Measurements from ENCODE around the gene PLCB1.
"Not testable (repeated sequence)": the region's sequence is repeated elsewhere in the genome, so short reads cannot be mapped to it uniquely, and the experiment has no call there.

The PLCB1 gene

DNA sequence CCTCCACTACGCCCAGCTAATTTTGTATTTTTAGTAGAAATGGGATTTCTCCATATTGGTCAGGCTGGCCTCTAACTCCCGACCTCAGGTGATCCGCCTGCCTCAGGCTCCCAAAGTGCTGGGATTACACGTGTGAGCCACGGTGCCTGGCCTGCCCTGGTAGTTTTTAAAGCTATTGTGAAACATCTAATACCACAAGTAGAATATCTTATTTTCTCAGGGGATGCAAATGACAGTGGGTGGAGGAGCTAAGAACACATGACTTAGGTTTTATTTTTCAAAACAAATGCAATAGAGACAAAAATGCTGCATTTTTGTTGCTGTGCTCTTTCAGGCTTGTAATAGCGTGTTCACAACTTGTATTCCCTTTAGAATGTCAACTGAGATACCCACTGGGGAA lies 671.9 kb downstream of the PLCB1 start:
- DNase-seq: no peak

DNA sequence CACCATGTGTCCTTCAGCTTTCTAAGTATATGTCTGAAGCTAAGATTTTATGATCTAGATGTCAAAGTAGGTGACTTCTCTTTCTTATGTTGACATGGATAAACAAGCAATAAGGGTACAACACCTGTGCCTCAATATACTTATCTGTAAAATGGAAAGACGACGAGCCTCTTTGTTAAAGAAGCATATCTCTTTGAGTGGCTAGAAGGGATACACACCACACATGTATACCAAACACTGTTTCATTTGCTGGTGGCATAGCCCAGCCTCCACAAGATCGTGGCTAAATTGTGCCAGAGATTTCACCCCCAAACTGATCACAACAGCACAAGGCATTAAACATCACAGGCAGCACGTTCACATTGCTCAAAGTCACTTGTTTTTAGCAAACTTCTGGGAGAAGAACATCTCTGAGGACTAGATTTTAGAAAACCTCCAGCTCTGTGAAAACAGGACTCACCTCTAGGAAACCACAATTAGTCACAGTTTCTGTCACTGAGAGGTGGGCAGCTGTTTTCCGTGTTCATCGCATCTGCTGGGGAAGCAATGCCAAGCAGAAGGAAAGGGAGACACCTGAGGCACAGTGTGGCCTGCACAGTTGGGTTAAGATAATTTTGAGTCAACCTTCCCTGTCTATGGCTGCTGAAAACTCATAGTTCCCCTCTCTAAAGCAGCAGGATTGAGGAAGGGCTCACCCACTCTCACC lies 673.8 kb downstream of the PLCB1 start:
- DNase-seq: no peak

DNA sequence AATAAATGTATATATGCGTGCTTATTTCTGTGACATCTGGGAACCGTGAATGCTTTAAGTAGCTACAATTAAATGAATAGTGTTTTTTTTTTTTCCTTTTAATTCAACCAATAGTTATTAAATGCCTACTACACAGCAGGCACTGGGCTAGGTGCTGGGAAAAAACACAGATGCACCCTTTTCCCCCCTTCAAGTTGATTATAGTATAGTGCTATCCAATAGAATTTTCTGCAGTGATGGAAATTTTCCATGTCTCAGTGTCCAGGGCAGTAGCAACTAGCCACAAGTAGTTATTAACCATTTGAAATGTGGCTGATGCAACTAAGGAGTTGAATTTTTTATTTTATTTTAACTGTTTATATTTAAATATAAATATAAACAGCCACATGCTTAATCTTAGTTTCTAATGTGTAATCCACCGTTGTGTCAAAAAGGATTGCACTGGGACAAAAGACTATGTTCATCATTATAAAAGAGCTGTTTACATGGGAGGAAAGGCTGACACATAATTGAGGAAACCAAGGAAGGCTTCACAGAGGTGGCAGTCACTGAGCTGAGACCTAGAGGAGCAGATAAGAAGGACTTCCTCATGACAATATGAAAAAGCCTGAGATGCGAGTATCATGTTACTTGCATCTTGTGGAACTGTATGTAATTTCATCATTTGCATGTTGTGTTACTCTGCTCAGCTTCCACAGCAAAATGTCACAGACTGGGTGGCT lies 675.6 kb downstream of the PLCB1 start:
- no peak for DNase-seq

DNA sequence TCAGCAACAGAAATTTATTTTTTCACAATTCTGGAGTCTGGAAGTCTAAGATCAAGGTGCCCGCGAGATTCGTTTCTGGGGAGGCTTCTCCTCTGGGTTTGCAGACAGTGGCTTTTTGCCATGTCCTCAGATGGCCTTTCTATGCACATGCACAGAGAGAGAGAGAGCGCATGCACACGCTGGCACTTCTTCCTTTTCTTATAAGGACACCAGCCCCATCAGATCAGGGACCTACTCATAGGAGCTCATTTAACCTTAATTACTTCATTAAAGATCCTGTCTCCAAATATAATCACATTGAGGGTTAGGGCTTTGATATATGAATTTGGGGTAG lies 676.1 kb downstream of the PLCB1 start:
- DNase-seq: no peak

DNA sequence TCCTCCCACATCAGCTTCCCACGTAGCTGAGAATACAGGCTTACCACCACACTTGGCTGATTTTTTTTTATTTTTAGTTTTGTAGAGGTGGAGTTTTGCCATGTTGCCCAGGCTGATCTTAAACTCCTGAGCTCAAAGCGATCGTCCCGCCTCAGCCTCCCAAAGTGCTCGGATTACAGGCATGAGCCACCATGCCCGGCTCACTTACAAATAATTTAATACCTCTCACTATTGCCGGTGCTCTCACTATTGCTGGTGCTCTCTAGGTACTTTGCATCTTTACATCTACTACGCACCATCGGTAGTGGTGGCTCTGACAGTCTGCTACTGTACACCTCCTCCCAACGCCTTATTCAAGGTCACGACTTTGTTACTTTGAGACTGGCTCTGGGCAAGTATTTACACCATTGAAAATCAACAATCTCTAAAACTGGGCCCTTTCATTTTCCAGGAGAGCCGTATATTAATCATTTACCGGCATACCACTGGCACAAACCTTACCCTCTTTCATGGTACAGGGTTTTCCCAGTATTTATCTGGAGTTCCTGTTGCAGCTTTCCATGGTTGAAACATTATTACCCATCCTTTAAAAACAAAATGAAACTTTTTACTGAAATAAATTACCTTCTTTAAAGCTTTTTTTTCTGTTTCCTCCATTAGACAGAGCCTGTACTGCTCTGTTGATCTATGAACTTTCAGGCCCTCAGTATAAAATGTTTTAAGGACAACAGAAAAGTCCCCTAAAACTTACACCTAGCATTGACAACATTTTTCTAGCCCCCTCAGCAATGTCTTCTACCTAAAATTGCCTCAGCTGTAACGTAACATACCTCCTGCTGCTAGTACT lies 677.3 kb downstream of the PLCB1 start:
- no peak for DNase-seq

DNA sequence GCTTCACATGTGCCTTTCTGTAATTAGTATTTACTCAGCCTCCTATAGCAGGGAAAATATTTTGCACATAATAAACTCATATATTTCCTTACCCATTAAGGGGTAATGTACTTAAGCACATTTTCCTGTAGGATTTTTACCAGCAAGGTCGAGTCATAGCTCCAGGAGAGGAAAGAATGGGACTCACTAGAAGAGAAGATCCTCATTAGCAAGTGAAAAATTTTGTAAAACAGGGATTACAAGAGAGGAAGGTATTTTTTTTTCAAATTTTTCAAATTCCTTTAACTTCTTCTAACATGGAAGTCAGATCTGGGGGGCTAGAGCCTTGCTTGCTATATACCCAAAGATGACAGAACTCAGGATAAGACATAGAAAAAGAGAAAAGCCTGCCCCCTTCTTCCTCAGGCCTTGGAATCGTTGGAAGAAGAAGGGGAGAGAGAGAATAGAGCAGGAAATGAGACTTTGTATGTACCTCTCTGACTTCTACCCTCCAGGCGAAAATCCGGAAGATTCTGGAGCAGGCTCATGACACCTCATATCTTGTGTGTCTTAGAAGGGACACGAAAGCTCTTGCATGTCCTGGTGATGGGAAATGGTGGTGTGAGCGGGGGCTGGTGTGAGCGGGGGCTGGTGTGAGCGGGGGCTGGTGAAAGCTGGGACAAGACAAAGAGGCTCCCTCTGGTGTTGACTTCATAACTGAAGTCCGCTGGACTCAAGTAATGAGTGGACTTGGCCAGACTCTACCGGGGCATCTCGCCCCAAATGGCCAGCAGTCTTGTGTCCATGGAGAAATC lies 679.9 kb downstream of the PLCB1 start:
- no peak for DNase-seq

DNA sequence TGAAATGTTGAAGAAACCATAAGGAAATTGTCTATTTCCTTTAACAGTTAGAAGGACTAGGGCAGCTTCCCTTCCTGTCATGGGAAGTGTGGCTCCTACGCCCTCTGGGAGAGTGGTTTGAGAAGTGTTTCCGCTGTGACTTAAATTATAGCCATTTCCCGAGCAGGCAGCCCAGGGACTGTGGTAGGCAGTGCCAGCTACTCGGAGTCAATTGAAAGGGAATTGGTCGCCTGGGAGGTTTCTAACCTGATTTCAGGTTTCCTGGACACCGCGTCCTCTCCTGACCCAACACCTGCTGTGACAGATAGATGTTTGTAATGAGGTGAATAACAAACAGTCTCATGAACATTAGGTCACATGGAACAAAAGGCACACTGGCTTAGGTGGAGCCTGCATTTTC lies 680.8 kb downstream of the PLCB1 start:
- no peak for DNase-seq

DNA sequence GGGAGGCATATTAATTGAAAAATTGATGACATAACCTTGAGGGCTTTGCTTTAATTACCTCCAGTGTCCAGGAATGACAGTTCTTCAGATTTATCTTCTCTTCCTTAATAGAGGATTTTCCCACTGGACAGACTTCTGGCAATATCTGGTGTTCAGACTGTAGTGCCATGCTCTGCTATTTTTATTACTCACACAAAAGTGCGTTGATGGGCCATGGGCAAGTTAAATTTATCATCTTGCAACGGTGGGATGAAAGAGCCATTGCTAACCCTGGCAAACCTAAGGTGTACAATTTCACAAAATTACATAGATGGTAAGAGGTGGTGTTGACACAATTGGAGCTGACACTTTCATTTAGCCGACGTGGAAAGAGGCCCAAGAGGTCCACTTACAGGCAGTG lies 683.1 kb downstream of the PLCB1 start:
- DNase-seq: no peak

DNA sequence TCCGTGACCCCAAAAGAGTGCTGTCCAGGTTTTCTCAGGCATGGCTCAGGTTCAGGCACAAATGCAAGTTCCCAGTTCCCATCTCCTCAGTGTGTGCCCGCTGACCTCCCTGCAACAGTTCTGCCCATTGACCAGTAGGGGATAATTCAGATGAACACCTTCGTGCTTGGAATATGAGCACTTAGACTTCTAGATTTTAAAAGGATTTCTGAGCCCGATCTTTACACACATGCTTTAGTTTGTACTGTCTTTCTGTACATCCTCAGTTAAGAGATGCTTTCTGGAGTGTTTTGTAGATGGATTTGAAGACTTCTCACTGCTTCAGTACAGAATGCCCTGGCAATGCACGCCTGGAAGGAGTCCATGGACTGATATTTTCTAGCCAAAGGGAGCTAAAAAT lies 697.2 kb downstream of the PLCB1 start:
- no peak for DNase-seq

DNA sequence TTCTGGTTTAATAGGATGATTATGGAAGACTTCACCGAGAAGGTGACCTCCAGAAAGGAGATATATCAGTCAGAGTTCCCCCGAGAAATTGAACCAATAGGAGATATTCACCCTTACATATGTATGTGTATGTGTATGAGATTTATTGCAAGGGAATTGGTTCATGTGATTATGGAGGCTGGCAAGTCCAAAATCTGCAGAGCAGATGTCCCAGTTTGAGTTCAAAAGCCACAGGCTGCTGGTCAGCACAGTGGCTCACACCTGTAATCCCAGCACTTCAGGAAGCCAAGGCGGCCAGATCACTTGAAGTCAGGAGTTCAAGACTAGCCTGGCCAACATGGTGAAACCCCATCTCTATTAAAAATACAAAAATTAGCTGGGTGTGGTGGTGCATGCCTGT lies 702.2 kb downstream of the PLCB1 start:
- not testable (repeated sequence) for DNase-seq

DNA sequence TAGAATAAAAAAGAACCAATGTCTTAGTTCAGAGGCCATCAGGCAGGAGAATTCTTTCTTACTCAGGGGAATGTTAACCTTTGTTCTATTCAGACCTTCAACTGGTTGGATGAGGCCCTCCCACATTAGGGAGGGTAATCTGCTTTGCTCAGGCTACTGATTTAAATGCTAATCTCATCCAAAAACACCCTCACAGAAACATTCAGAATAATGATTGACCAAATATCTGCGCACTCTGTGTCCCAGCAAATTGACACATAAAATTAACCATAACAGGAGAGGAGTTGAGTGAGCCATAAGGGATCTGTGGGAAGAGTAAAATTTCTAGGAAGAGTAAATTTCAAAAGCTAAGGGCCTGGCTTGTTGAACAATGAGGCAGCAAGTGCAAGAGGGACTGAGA lies 702.8 kb downstream of the PLCB1 start:
- DNase-seq: no peak

DNA sequence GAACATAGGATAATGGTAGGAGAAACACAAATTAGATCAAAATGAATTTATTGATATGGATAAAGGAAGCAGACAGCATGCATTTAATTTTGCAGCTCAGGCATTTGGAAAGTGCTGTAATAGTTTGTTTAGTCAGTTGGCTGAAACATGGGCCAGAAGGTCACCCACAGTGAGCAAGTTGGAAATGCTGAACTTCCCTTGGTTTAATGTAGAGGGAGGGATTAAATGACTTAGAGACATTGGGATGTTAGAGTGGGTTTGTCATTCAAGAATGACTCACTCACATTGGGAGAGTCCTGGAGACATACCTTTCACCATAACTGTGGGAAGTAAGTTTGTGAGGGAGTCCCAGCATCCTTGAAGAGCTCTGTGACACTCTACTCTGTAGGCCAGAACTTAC lies 705.3 kb downstream of the PLCB1 start:
- DNase-seq: no peak

DNA sequence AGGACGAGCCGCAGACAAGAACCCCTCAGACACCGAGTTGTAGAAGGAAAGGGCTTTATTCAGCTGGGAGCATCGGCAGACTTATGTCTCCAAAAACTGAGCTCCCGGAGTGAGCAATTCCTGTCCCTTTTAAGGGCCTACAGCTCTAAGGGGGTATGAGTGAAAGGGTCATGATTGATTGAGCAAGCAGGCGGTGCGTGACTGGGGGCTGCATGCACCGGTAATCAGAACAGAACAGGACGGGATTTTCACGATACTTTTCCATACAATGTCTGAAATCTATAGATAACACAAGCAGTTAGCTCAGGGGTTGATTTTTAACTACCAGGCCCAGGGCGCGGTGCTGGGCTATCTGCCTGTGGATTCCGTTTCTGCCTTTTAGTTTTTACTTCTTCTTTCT lies 710.5 kb downstream of the PLCB1 start:
- DNase-seq: no peak

DNA sequence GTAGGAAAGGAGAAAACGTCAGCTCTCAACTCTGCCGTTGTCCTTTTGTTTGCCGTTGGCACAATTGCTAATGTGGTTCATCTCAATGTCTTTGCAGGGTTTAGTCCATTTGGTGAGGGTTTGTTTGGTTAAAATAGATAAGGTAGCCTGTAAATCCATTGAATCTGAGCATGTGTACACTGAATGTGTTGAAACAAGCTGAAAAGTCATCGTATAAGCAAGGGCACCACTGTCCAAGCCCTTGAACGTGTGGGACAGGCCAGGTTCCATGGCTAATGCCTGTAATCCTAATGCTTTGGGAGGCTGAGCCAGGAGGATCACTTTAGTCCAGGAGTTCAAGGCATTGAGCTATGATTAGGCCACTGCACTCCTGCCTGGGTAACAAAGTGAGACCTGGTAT lies 712.1 kb downstream of the PLCB1 start:
- no peak for DNase-seq

DNA sequence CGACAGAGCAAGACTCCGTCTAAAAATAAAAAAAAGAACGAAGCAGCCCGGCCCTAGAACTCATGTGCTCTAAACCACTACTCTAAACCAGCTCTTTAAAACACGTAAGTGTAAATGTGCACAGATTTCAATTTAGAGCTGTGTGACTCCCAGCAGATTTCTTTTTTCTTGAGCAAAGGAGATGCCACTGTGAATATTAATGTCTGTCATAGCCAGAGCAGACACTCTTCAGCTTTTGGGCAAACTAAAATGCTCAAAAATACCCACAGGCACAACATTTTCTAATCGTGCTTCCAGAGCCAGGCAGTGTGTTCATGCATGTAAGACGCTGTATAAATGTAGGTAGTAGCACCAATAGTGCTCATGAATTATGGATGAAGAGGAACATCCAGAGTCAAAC lies 717.9 kb downstream of the PLCB1 start:
- no peak for DNase-seq

DNA sequence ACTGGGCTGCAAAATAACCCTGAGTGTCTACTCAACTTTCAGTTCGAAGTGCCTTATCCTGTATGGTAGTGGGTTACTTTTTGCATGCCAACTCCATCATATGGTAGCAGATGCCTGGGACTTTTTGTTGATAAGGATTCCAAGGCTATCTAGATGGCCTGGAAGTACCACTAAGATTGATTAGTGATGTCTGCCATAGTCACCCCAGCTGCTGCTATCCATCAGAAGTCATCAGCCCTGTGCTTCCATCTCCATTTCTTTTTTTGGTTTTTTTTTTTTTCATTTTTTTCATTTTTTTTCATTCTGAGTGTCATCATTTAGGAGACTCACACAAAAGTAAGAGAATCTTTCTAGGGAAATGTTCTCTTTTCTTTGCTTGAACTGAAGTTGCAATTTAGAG lies 719.4 kb downstream of the PLCB1 start:
- no peak for DNase-seq

DNA sequence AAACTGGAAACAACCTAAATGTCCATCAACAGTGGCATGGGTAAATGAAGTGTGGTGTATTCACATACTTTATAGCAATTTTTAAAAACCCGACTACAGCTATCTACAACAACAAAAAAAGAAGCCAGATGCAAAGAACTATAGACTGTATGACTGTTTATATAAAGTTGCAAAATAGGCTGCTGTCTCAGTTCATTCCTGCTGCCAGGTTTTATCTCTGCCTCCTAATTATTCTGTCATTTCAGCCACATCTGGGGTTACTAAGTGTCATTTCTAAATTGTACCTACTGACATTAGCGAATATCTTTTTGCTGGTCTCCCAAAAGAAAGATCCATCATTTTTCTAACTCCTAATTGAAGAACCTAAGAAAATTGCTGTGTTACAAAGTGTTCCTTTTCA lies 719.9 kb downstream of the PLCB1 start:
- not testable (repeated sequence) for DNase-seq

DNA sequence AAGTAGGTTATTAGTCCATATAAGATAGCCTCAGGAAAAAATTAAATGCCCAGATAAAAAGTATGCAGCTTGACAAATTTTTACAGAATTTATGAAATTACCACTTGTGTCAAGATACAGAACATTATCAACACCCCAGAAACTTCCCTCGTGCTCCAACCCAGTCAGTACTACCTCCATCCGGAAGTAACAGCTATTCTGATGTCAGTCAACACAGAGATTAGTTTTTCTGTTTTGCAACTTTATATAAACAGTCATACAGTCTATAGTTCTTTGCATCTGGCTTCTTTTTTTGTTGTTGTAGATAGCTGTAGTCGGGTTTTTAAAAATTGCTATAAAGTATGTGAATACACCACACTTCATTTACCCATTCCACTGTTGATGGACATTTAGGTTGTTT lies 721.1 kb downstream of the PLCB1 start:
- not testable (repeated sequence) for DNase-seq

DNA sequence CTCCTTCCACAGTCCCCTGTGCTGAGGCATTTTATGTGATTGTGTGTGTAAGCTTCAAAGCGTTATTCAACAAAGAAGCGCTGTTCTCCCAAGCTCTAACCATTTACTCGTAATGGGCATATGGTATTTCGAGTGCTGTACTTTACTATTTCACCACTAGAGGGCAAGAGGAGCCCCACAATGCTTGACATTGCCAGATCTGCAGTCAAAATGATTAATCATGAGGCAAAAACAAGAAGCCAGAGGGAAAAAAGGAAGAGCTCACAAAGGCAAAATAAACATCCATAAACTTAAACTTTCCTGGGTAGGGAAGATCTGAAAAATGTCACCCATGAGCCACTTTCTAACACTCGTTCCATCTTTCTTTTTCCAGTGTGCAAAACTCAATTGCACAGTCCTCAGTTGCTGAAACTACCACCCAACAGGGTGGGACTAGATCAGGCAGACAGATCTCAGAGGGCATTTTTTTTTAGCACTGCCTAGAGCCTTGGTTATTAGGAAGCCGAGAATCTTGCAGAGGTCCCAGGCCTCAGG lies 721.8 kb downstream of the PLCB1 start:
- DNase-seq: peak; percentile 84

DNA sequence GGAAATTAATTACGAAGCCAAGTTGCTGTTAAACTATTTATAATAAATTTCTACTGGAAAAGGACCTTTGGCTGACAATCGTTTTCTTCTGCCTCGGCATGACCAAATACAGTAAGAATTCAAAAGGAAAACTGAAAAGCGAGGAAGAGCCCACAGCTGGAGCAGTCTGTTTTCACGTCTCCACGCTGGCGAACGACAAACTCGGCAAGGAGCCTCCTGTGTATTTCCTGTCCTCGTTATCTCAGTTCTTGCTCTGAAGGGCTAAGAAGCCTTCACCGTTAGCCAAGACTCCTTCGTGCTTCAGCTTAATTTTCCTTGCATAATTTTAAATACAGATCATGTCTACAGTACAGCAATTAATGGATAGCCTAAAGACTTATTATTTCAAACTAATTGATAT lies 722.5 kb downstream of the PLCB1 start:
- DNase-seq: no peak

DNA sequence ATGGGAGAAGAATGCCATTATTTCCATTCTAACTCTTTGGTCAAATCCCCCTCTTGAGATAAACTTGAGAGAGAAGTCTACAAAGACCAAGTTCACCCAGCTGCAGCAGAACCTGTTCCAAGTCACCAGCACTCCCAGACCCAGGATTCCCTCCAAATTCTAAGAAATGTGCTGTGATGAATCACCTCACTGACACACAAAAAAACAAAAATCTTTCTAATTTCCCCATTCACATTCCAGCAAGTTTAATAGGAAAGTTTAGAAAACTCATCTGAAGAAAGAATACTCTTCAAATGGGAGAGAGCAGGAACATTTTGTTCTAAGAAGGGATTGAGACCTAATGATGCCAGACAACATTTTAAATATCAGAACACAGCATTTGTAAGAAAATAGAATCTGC lies 723.2 kb downstream of the PLCB1 start:
- peak; percentile 1 for DNase-seq

DNA sequence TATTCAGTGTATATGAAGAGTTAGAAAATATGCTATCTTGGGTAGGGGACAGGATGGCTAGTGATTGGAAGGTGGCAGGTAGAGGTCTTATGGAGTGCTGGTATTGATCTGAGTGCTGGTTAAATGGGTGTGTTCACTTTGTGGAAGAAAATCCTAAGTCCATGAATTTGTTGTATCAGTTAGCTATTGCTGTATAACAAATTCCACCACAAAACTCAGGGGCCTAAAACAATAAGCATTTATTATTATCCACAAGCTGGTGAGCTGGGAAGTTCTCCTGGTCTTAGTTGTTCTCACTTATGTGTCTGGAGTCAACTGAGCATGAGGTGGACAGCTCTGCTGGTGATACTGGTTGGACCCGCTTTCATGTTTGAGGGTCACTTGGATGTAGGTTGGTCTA lies 724.6 kb downstream of the PLCB1 start:
- DNase-seq: no peak
